Calu3 (cell line): ENCODE results near the gene RORB. TPM values are rescaled to one million over a fixed set of nuclear protein-coding genes. Genes with fewer than 3 reads are reported as not detected.

Experiments used
- BruUV-seq: library from RNA; stranded (reverse); fragments of 400-500 nt; replicated peaks from 2 replicates; lab custom pipeline; 2021; lab: Mats Ljungman, UMichigan
- CTCF ChIA-PET: fragments of 300-600 bp; sonication (Branson Sonifier 250); formaldehyde crosslinking; loops from one replicate; lab custom pipeline; 2022; ENCODE audit warnings: antibody characterized with exemption; lab: Charles Lee
- DNase-seq: peaks from one replicate; pipeline ENCODE4 v3.0.0; 2022
- H3K27ac Mint-ChIP-seq: one replicate; pipeline ENCODE4 v1.8.0; 2022; ENCODE audit warnings: mixed read lengths; ENCODE audit not compliant: unreplicated experiment
- H3K27me3 Mint-ChIP-seq: one replicate; pipeline ENCODE4 v1.8.0; 2022; ENCODE audit warnings: mixed read lengths; ENCODE audit not compliant: unreplicated experiment
- H3K36me3 Mint-ChIP-seq: one replicate; pipeline ENCODE4 v1.8.0; 2022; ENCODE audit warnings: mild to moderate bottlenecking, moderate library complexity, mixed read lengths; ENCODE audit not compliant: insufficient read depth, unreplicated experiment
- H3K4me1 Mint-ChIP-seq: one replicate; pipeline ENCODE4 v1.8.0; 2022; ENCODE audit warnings: mild to moderate bottlenecking, low read depth, mixed read lengths; ENCODE audit not compliant: unreplicated experiment
- H3K4me3 Mint-ChIP-seq: one replicate; pipeline ENCODE4 v1.8.0; 2022; ENCODE audit warnings: mild to moderate bottlenecking, low read depth, moderate library complexity, mixed read lengths; ENCODE audit not compliant: unreplicated experiment
- H3K9me3 Mint-ChIP-seq: one replicate; pipeline ENCODE4 v1.8.0; 2022; ENCODE audit warnings: low read depth, mixed read lengths; ENCODE audit not compliant: unreplicated experiment
- CTCF ChIP-seq: fragments of 200-600 bp; IDR thresholded peaks from one replicate; pipeline ENCODE4 v1.8.0; 2022; ENCODE audit warnings: antibody characterized with exemption; ENCODE audit not compliant: unreplicated experiment
- intact Hi-C: fragments of 100-400 bp; cut with micrococcal nuclease; formaldehyde crosslinking; loops from one replicate; pipeline ENCODE4 v1.10.0; 2022; ENCODE audit not compliant: unreplicated experiment
- total RNA-seq: library from RNA; stranded (reverse); gene quantifications from 2 replicates; pipeline ENCODE4 v1.2.3, GENCODE V29; 2022

Gene RORB
- total RNA-seq, 1 experiment from 2014 or later: not detected

- no TSS peak for BruUV-seq
- Mint-ChIP-seq H3K9me3 (no peaks in the 10 kb centered on the region), H3K4me1 (no peaks in the 10 kb centered on the region), H3K27ac (no peak overlapping the region), H3K4me3 (no peak overlapping the region), H3K36me3 (no peaks in the 10 kb centered on the region), H3K27me3 (peaks cover 12% of the 10 kb centered on the region)
- TF ChIP-seq CTCF: no peak
- DNase-seq: no peak
- intact Hi-C loops: no loop called here
- CTCF ChIA-PET: interaction anchor here (0.6 kb wide), 1 partner anchor 30 kb away, joined by 3 read pairs; no protein-coding TSS in a partner anchor
Measured at GRCh38 chr9:74521009-74521408, 23.9 kb downstream of the RORB start.

DNA sequence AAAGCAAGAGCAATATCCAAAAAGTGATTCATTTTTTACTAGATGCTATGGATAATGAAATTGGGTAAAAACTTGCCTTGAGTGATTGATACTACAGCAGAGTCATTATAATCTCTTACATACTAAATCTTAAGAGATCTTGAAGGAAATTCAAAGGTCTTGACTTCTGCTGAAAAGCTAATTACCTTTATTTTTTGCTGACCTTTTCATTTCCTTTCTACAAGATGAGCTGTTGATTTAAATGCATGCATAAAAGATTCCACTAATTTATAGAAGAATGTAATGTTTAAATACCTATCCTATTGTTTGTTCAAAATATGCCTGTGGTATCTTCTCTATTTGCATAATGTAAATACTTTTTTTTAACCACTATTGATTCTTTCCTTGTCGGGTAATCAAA is 27.2 kb downstream of the RORB start:
- DNase-seq: no peak
- Mint-ChIP-seq H3K4me1 (no peaks in the 10 kb centered on the region), H3K4me3 (no peak overlapping the region), H3K36me3 (no peaks in the 10 kb centered on the region), H3K9me3 (no peaks in the 10 kb centered on the region), H3K27ac (no peak overlapping the region), H3K27me3 (peaks cover 12% of the 10 kb centered on the region)
- intact Hi-C loops: no loop called here
- CTCF ChIA-PET: interaction anchor here (1.0 kb wide), 1 partner anchor 19 kb away, joined by 4 read pairs; no protein-coding TSS in a partner anchor
- no TSS peak for BruUV-seq
- TF ChIP-seq CTCF: no peak

DNA sequence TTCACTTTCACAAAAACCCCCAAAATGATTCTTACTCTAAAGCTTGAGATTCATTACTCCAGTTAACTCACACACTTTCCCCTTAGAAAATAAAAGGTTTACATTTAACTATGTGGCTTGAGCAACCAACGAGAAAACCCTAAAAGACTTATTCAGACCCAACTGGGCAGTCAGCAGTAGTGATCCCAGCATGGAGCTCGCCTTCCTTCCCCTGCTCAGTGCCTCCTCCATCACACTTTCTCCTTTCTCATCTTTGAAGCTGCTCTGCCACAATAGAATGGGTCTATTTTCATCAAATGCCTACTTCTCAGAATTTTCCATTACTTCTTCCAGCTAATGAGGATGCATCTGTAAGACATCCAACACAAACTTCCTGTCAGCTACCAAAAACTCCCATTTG is 29.1 kb downstream of the RORB start:
- no peaks in the 10 kb centered on the region for H3K36me3 Mint-ChIP-seq
- no peak for DNase-seq
- H3K27ac Mint-ChIP-seq: no peak overlapping the region
- BruUV-seq: no TSS peak
- H3K9me3 Mint-ChIP-seq: no peaks in the 10 kb centered on the region
- H3K27me3 Mint-ChIP-seq: peaks cover 12% of the 10 kb centered on the region
- intact Hi-C loops: no loop called here
- H3K4me1 Mint-ChIP-seq: no peaks in the 10 kb centered on the region
- no peak for TF ChIP-seq CTCF
- no peak overlapping the region for H3K4me3 Mint-ChIP-seq
- CTCF ChIA-PET: no interaction called here

DNA sequence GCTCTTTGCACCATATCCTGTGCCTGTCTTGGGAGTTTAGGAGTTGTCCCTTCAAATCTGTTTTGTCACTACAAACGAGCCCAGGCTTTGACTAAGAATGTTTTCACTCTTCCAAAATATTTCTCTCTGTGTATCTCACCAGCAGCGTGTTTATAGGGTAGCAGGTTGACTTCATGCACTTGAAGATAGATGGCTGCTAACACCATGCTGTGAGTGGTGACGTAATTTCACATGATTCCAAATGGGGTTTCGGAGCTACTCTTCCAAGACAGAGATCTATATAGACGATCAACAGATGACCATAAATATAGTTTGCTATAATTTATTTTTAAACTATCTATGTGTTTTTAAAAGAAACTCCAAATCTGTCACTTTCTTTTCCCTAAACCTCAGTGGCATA is 30.6 kb downstream of the RORB start:
- DNase-seq: no peak
- BruUV-seq: no TSS peak
- no peaks in the 10 kb centered on the region for H3K4me1 Mint-ChIP-seq
- intact Hi-C loops: no loop called here
- no peak for TF ChIP-seq CTCF
- no peaks in the 10 kb centered on the region for H3K36me3 Mint-ChIP-seq
- H3K4me3 Mint-ChIP-seq: no peak overlapping the region
- peaks cover 10% of the 10 kb centered on the region for H3K27me3 Mint-ChIP-seq
- no peak overlapping the region for H3K27ac Mint-ChIP-seq
- H3K9me3 Mint-ChIP-seq: no peaks in the 10 kb centered on the region
- CTCF ChIA-PET: no interaction called here
